ENCODE data around the gene PCF11. TPM values are rescaled to one million over a fixed set of nuclear protein-coding genes. Genes with fewer than 3 reads are reported as not detected.
"Not testable (repeated sequence)": the region's sequence is repeated elsewhere in the genome, so short reads cannot be mapped to it uniquely, and the experiment has no call there.

The PCF11 gene
- total and polyA plus RNA-seq, 3 experiments from 2014 or later, result 34.2 to 63.7 (median 58.8) TPM

DNA sequence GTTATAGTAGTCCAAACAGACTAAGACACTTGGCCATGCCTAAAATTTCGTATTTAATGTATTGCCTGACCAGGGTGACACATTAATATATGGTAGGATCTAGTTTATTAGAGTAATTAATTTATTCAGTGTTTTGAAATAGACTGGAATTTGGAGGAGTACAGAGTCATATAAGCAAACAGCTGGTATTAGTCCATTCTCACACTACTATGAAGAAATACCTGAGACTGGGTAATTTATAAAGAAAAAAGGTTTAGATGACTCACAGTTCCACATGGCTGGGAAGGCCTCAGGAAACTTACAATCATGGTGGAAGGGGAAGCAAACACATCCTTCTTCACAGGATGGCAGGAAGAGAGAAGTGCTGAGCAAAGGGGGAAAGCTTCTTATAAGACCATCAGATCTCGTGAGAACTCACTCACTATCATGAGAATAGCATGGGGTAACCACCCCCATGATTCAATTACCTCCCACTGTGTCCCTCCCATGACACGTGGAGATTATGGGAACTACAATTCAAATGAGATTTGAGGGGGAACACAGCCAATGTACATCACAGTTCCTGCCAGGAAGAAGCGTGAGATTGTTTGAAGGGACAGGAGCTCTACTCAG is 49.9 kb downstream of the PCF11 start:
- peak overlapping the region in 1 of 8 donors; percentile 29 for H3K27ac Mint-ChIP-seq
- H3K4me1 Mint-ChIP-seq; DNase-seq; H3K27ac ChIP-seq (ENCODE audit: low read depth, low read length); H3K9me3 ChIP-seq (ENCODE audit: low read length); H3K4me3 ChIP-seq (ENCODE audit: low read length); H3K36me3 ChIP-seq (ENCODE audit: insufficient read depth, low read length); H3K27me3 ChIP-seq (ENCODE audit: insufficient read depth, low read length, poor library complexity, severe bottlenecking); H3K27me3 Mint-ChIP-seq; H3K4me3 Mint-ChIP-seq; CTCF ChIA-PET; H3K9me3 Mint-ChIP-seq; POLR2A ChIA-PET; H3K4me1 ChIP-seq (ENCODE audit: insufficient read depth, low read length): not testable (repeated sequence)
- peaks cover 16 to 69% (median 22%) of the 10 kb centered on the region in 3 donors for H3K36me3 Mint-ChIP-seq

DNA sequence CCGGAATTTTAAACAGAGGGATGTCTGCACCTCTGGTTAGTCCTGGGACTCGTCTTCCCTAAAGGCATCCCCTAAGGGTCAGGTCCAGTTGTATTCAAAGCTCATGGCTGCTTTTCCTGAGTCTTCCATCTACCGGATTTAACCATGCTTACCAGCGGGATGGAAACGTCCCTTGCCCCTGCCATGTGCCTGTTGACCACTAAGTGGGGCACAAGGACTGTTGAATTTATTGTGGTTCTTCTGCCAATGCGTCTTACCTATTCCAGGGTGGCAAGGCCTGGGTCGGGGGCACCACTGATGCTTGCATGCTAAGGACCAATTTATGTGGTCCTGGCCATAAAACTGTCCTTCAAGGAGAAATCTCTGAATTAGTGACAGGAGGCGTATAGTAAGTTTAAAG is 62.2 kb downstream of the PCF11 start:
- Histone ChIP-seq H3K27ac (ENCODE audit: low read depth, low read length) (no peak overlapping the region), H3K4me3 (ENCODE audit: low read length) (no peak overlapping the region), H3K9me3 (ENCODE audit: low read length) (no peaks in the 10 kb centered on the region), H3K36me3 (ENCODE audit: insufficient read depth, low read length) (no peaks in the 10 kb centered on the region), H3K4me1 (ENCODE audit: insufficient read depth, low read length) (no peaks in the 10 kb centered on the region), H3K27me3 (ENCODE audit: insufficient read depth, low read length, poor library complexity, severe bottlenecking) (no peaks in the 10 kb centered on the region)
- peaks cover 0 to 6% of the 10 kb centered on the region in 2 donors for H3K27me3 Mint-ChIP-seq
- POLR2A ChIA-PET, result no interaction called here
- H3K36me3 Mint-ChIP-seq, result peaks cover 3 to 6% (median 6%) of the 10 kb centered on the region in 3 donors
- CTCF ChIA-PET, result no interaction called here
- no peak overlapping the region for H3K27ac Mint-ChIP-seq
- H3K4me3 Mint-ChIP-seq, result no peak overlapping the region
- no peak for DNase-seq
- no peaks in the 10 kb centered on the region for H3K4me1 Mint-ChIP-seq
- no peaks in the 10 kb centered on the region for H3K9me3 Mint-ChIP-seq

DNA sequence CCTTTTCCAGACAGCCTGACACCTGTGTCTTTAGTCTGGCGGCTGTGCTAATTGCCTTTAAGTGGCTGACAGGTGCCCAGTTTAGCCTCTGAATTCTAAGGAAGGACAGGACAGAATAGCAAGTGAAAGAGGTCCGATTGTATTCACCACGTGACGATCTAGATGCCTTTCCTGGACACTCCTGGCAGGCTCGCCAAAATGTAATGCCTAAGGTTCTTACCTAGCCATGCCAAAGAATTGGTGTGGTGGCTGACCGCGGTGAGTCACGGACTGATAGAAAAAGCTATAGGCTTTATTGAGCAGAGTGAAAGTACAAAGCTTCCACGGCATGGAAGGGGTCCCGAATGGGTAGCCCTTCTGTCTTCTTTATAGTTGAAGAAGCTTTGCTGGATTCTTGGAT is 63.3 kb downstream of the PCF11 start:
- Mint-ChIP-seq H3K27ac (no peak overlapping the region), H3K9me3 (no peaks in the 10 kb centered on the region), H3K27me3 (peaks cover 0 to 6% of the 10 kb centered on the region in 2 donors), H3K36me3 (no peaks in the 10 kb centered on the region), H3K4me3 (no peak overlapping the region), H3K4me1 (no peaks in the 10 kb centered on the region)
- Histone ChIP-seq H3K36me3 (ENCODE audit: insufficient read depth, low read length) (no peaks in the 10 kb centered on the region), H3K27ac (ENCODE audit: low read depth, low read length) (no peak overlapping the region), H3K27me3 (ENCODE audit: insufficient read depth, low read length, poor library complexity, severe bottlenecking) (no peaks in the 10 kb centered on the region), H3K9me3 (ENCODE audit: low read length) (no peaks in the 10 kb centered on the region), H3K4me3 (ENCODE audit: low read length) (no peak overlapping the region), H3K4me1 (ENCODE audit: insufficient read depth, low read length) (no peaks in the 10 kb centered on the region)
- ChIA-PET CTCF (no interaction called here), POLR2A (no interaction called here)
- DNase-seq, result no peak

DNA sequence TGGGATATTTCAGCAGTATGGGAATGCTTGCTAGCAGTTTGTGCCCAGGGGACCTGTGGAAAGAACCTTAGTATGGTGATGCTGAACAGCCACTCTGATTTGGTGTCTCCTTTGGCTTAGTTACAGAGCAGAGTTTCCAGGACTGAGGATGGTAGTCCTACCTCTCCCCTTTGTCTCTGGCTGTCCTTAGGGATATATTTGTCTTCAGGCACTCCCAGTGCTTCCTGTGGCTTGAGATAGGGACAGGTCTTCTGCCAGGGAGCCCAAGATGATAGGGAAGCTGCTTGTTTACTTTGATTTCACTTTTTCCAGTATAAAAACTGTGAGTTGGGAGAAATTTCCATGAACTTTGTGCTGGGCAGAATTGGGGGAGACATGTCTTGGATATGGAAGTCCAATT is 64.8 kb downstream of the PCF11 start:
- Mint-ChIP-seq H3K4me1 (no peaks in the 10 kb centered on the region), H3K9me3 (no peaks in the 10 kb centered on the region), H3K4me3 (no peak overlapping the region), H3K36me3 (no peaks in the 10 kb centered on the region), H3K27ac (no peak overlapping the region), H3K27me3 (peaks cover 0 to 6% of the 10 kb centered on the region in 2 donors)
- Histone ChIP-seq H3K4me1 (ENCODE audit: insufficient read depth, low read length) (no peaks in the 10 kb centered on the region), H3K9me3 (ENCODE audit: low read length) (no peaks in the 10 kb centered on the region), H3K27ac (ENCODE audit: low read depth, low read length) (no peak overlapping the region), H3K36me3 (ENCODE audit: insufficient read depth, low read length) (no peaks in the 10 kb centered on the region), H3K27me3 (ENCODE audit: insufficient read depth, low read length, poor library complexity, severe bottlenecking) (no peaks in the 10 kb centered on the region), H3K4me3 (ENCODE audit: low read length) (no peak overlapping the region)
- no peak for DNase-seq
- ChIA-PET CTCF (no interaction called here), POLR2A (no interaction called here)

DNA sequence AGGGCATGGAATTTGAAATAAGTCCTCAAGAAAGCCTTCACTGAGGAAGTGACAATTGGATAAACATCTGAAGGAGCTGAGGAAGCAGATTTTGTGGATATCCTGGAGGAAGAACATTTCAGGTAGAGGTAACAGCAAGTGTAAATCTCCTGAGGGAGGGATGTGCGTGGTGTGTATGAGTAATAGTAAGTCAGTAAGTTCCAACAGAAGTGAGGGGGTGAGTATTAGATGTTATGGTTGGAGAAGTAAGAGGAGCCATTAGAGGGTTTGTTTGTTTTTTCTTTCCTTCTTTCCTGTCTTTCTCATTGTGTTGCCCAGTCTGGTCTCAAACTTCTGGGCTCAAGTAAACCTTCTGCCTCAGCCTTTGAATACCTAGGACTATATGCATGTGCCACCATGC is 65.6 kb downstream of the PCF11 start:
- Mint-ChIP-seq H3K27me3 (peaks cover 0 to 6% of the 10 kb centered on the region in 2 donors), H3K9me3 (no peaks in the 10 kb centered on the region), H3K36me3 (no peaks in the 10 kb centered on the region), H3K4me3 (no peak overlapping the region), H3K27ac (no peak overlapping the region), H3K4me1 (no peaks in the 10 kb centered on the region)
- Histone ChIP-seq H3K27me3 (ENCODE audit: insufficient read depth, low read length, poor library complexity, severe bottlenecking) (no peaks in the 10 kb centered on the region), H3K4me1 (ENCODE audit: insufficient read depth, low read length) (no peaks in the 10 kb centered on the region), H3K27ac (ENCODE audit: low read depth, low read length) (no peak overlapping the region), H3K9me3 (ENCODE audit: low read length) (no peaks in the 10 kb centered on the region), H3K4me3 (ENCODE audit: low read length) (no peak overlapping the region), H3K36me3 (ENCODE audit: insufficient read depth, low read length) (no peaks in the 10 kb centered on the region)
- ChIA-PET CTCF (no interaction called here), POLR2A (no interaction called here)
- no peak for DNase-seq

DNA sequence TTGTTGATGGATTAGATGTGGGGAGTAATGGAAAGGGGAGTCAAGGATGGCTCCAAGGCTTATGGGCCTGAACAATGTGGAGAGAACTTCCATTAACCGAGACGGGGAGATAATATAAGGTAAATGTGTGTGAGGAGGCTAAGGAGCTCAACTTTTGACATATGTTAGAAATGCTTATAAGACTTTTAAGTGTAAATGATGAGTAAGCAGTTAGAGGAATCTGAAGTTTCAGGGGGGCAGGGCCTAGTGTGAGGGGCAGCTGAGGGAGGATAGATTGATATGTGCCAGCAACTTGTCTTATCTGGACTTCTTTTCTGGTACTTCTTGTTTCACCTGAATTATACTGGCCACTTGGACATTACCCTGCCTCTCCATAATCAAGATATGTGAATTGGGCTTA is 66.5 kb downstream of the PCF11 start:
- H3K27me3 Mint-ChIP-seq, result peaks cover 0 to 6% of the 10 kb centered on the region in 2 donors
- ChIA-PET CTCF (no interaction called here), POLR2A (interaction anchor here (0.6 kb wide), 1 partner anchor 321 kb away, joined by 3 read pairs; no protein-coding TSS in a partner anchor)
- Histone ChIP-seq H3K27ac (ENCODE audit: low read depth, low read length) (no peak overlapping the region), H3K27me3 (ENCODE audit: insufficient read depth, low read length, poor library complexity, severe bottlenecking) (no peaks in the 10 kb centered on the region), H3K36me3 (ENCODE audit: insufficient read depth, low read length) (no peaks in the 10 kb centered on the region), H3K4me1 (ENCODE audit: insufficient read depth, low read length) (no peaks in the 10 kb centered on the region), H3K9me3 (ENCODE audit: low read length) (no peaks in the 10 kb centered on the region), H3K4me3 (ENCODE audit: low read length) (no peak overlapping the region)
- H3K4me1 Mint-ChIP-seq, result no peaks in the 10 kb centered on the region
- no peak overlapping the region for H3K4me3 Mint-ChIP-seq
- H3K9me3 Mint-ChIP-seq, result no peaks in the 10 kb centered on the region
- H3K27ac Mint-ChIP-seq, result no peak overlapping the region
- no peak for DNase-seq
- peaks cover 0 to under 1% (median 0%) of the 10 kb centered on the region in 3 donors for H3K36me3 Mint-ChIP-seq

DNA sequence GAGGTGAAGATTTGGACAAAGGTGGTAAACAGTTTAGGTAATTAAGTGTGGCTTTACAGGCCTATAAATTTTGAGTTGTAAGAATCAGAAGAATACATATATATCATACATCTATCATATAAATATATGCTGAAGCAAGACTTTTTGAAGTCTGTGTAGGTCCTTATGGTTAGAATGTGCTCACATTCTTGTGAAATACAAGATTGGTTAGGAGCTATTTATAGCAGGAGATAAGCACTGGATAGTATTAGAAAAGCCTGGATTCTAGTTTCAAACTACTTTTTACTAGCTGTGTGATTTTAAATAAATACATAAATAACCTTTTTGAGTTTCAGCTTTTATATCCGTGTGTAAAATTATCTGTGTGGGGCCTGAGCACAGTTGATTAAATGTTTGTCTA is 78.9 kb downstream of the PCF11 start:
- Histone ChIP-seq H3K27ac (ENCODE audit: low read depth, low read length) (no peak overlapping the region), H3K4me3 (ENCODE audit: low read length) (no peak overlapping the region), H3K27me3 (ENCODE audit: insufficient read depth, low read length, poor library complexity, severe bottlenecking) (no peaks in the 10 kb centered on the region), H3K9me3 (ENCODE audit: low read length) (no peaks in the 10 kb centered on the region), H3K36me3 (ENCODE audit: insufficient read depth, low read length) (no peaks in the 10 kb centered on the region), H3K4me1 (ENCODE audit: insufficient read depth, low read length) (no peaks in the 10 kb centered on the region)
- no peaks in the 10 kb centered on the region for H3K27me3 Mint-ChIP-seq
- H3K27ac Mint-ChIP-seq, result no peak overlapping the region
- DNase-seq, result no peak
- H3K36me3 Mint-ChIP-seq, result peaks cover 1 to 12% (median 4%) of the 10 kb centered on the region in 3 donors
- ChIA-PET POLR2A (interaction anchor here (0.5 kb wide), 1 partner anchor 90 kb away, joined by 4 read pairs; no protein-coding TSS in a partner anchor), CTCF (interaction anchor here (0.7 kb wide), 1 partner anchor 13 kb away, joined by 3 read pairs; no protein-coding TSS in a partner anchor)
- peaks cover 0 to 2% (median 0%) of the 10 kb centered on the region in 5 donors for H3K9me3 Mint-ChIP-seq
- no peaks in the 10 kb centered on the region for H3K4me1 Mint-ChIP-seq
- H3K4me3 Mint-ChIP-seq, result no peak overlapping the region
